Measurements from ENCODE around the gene RNF141. TPM values are rescaled to one million over a fixed set of nuclear protein-coding genes. Genes with fewer than 3 reads are reported as not detected.

RNF141 gene
- total RNA-seq (20.4 TPM), polyA plus RNA-seq (20.0 TPM)
- long read RNA-seq, donor 1, full-length matches to known transcripts, result 5 of 5 reads
- long read RNA-seq, donor 1, partial matches to known transcripts, result 0 of 5 reads
- long read RNA-seq, donor 1, other reads (novel, unspliced or antisense), result 0 of 5 reads
- long read RNA-seq, donor 2, result 0 reads
- long read RNA-seq, donor 3, full-length matches to known transcripts, result 38 of 38 reads
- long read RNA-seq, donor 3, partial matches to known transcripts, result 0 of 38 reads
- long read RNA-seq, donor 3, other reads (novel, unspliced or antisense), result 0 of 38 reads
- long read RNA-seq, donor 4, full-length matches to known transcripts, result 24 of 24 reads
- long read RNA-seq, donor 4, partial matches to known transcripts, result 0 of 24 reads
- long read RNA-seq, donor 4, other reads (novel, unspliced or antisense), result 0 of 24 reads
- long read RNA-seq, donor 5, full-length matches to known transcripts, result 45 of 50 reads
- long read RNA-seq, donor 5, partial matches to known transcripts, result 5 of 50 reads
- long read RNA-seq, donor 5, other reads (novel, unspliced or antisense), result 0 of 50 reads
- long read RNA-seq, donor 6, full-length matches to known transcripts, result 16 of 16 reads
- long read RNA-seq, donor 6, partial matches to known transcripts, result 0 of 16 reads
- long read RNA-seq, donor 6, other reads (novel, unspliced or antisense), result 0 of 16 reads
- long read RNA-seq, donor 7, full-length matches to known transcripts, result 21 of 26 reads
- long read RNA-seq, donor 7, partial matches to known transcripts, result 5 of 26 reads
- long read RNA-seq, donor 7, other reads (novel, unspliced or antisense), result 0 of 26 reads
- long read RNA-seq, donor 8, full-length matches to known transcripts, result 13 of 13 reads
- long read RNA-seq, donor 8, partial matches to known transcripts, result 0 of 13 reads
- long read RNA-seq, donor 8, other reads (novel, unspliced or antisense), result 0 of 13 reads
- long read RNA-seq, donor 9, full-length matches to known transcripts, result 16 of 16 reads
- long read RNA-seq, donor 9, partial matches to known transcripts, result 0 of 16 reads
- long read RNA-seq, donor 9, other reads (novel, unspliced or antisense), result 0 of 16 reads
- long read RNA-seq, donor 10, full-length matches to known transcripts, result 21 of 21 reads
- long read RNA-seq, donor 10, partial matches to known transcripts, result 0 of 21 reads
- long read RNA-seq, donor 10, other reads (novel, unspliced or antisense), result 0 of 21 reads

DNA sequence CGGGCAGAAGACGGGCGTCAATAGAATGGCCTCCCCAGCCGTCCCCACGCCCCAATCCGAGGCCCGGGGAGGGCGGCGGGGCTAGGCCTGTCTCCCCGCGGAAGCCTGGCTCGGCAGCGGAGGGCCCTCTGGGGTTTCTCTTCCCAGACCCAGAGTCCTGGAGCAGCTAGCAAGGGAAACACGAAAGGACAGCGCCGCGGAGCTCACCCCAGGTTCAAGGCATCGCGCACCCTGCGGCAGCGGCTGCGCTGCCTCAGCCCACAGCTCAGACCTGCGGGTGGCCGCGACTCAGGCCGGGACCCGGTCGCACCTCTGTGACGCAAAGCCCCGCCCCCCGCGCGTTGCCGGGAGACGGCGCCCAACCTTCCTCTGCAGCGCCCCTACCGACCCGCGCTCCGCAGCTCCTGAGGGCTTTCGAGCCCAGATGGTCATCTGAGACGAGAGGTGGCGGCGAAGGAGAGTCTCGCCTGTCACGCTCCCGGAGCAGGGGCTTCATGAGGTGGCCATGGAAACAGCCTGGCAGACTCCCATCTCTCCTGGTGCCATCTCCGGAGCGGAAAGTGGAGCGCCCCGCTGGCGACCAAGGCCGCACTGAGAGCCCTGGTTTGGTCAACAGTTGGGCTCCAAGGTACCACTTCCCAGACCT is at the start of gene RNF141:
Gene RNF141, minus strand, starts transcription at position 273 of the 646 bp plus-strand sequence. CDS start 7,029 bp downstream, outside the sequence.
- no peaks in the 10 kb centered on the region for H3K36me3 ChIP-seq (ENCODE audit: control insufficient read depth in 2 of 2, insufficient read depth in 2 of 2, low read length in 1 of 2)
- no peaks in the 10 kb centered on the region for H3K27me3 ChIP-seq (ENCODE audit: control insufficient read depth in 2 of 2, insufficient read depth in 1 of 2, low read length in 1 of 2)
- H3K9me3 ChIP-seq (ENCODE audit: control insufficient read depth in 2 of 2, insufficient read depth in 1 of 2, low read length in 1 of 2), result peaks cover 7 to 17% of the 10 kb centered on the region in 2 donors
- H3K4me1 ChIP-seq (ENCODE audit: control insufficient read depth in 2 of 2, insufficient read depth in 2 of 2, low read length in 2 of 2), result peaks cover 16 to 18% of the 10 kb centered on the region in 2 donors
- H3K4me3 ChIP-seq (ENCODE audit: low read length in 2 of 2), result peak within 1 kb of the TSS; percentile 68 to 74
- peak within 1 kb of the TSS; percentile 60 to 64 for H3K27ac ChIP-seq (ENCODE audit: low read depth in 1 of 2, low read length in 1 of 2)
- DNase-seq (ENCODE audit: low read depth in 6 of 9, low spot score in 9 of 9), result peak; percentile 74 to 95 (median 87)
- 2% methylated on average over 54 of the region's 54 CpGs for WGBS

DNA sequence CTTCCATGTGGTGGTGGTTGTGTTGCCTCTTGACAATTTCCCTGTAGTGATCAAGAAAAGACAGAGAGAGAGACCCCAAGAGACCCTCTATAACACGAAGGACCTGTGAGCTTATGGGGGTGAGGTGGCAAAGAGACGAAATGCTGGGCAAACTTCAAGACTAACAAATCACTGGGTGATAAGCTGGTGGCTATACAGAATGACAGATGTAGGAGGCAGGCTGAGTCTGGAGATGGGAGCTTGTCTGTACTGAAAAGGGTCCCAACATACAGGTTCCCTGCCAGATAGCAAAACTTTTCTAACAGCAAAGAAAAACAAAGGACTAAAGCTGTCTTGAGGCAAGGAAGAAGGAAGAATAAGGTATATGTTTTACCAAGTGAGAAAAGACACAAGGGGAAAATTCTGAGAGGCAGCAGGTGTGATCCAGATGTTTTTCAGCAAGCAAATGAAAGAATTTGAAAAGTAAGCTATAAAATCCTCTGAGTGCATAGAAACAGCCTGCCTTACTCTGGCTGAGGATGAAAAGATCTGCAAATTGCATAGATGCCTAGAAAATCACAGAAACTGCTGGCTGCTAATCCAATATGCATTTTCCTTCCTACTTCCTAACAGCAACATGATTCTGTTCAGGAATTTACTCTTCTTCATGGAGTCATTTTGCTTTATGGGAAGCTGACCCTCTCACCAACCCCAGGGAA is 49.4 kb upstream of the RNF141 start:
- Histone ChIP-seq H3K4me1 (ENCODE audit: control insufficient read depth in 2 of 2, insufficient read depth in 2 of 2, low read length in 2 of 2) (no peaks in the 10 kb centered on the region), H3K27me3 (ENCODE audit: control insufficient read depth in 2 of 2, insufficient read depth in 1 of 2, low read length in 1 of 2) (no peaks in the 10 kb centered on the region), H3K9me3 (ENCODE audit: control insufficient read depth in 2 of 2, insufficient read depth in 1 of 2, low read length in 1 of 2) (no peaks in the 10 kb centered on the region), H3K4me3 (ENCODE audit: low read length in 2 of 2) (no peak overlapping the region), H3K36me3 (ENCODE audit: control insufficient read depth in 2 of 2, insufficient read depth in 2 of 2, low read length in 1 of 2) (no peaks in the 10 kb centered on the region), H3K27ac (ENCODE audit: low read depth in 1 of 2, low read length in 1 of 2) (no peak overlapping the region)
- DNase-seq (ENCODE audit: low read depth in 6 of 9, low spot score in 9 of 9), result no peak
- 97% methylated on average over 2 of the region's 2 CpGs for WGBS

GRCh38 chr11:10588904-10589303 is 47.9 kb upstream of the RNF141 start:
- Histone ChIP-seq H3K4me1 (ENCODE audit: control insufficient read depth in 2 of 2, insufficient read depth in 2 of 2, low read length in 2 of 2) (no peaks in the 10 kb centered on the region), H3K27ac (ENCODE audit: low read depth in 1 of 2, low read length in 1 of 2) (no peak overlapping the region), H3K9me3 (ENCODE audit: control insufficient read depth in 2 of 2, insufficient read depth in 1 of 2, low read length in 1 of 2) (no peaks in the 10 kb centered on the region), H3K27me3 (ENCODE audit: control insufficient read depth in 2 of 2, insufficient read depth in 1 of 2, low read length in 1 of 2) (no peaks in the 10 kb centered on the region), H3K36me3 (ENCODE audit: control insufficient read depth in 2 of 2, insufficient read depth in 2 of 2, low read length in 1 of 2) (no peaks in the 10 kb centered on the region), H3K4me3 (ENCODE audit: low read length in 2 of 2) (no peak overlapping the region)
- 52% methylated on average over 2 of the region's 2 CpGs for WGBS
- DNase-seq (ENCODE audit: low read depth in 6 of 9, low spot score in 9 of 9), result no peak

DNA sequence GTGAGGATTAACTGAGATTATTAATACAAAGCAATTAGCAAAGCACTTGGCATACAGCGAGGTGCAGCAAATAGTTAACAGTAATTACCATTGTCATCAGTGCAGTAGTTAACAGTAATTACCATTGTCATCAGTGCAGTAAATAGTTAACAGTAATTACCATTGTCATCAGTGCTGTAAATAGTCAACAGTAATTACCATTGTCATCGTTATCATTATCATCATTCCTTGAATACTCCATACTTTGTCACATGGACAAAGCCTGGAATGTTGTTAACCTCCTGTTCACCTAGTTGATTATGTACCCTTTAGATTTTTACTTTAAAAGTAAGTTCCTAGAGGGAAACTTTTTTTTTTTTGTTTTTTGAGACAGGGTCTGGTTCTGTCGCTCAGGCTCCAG is 47.0 kb upstream of the RNF141 start:
- Histone ChIP-seq H3K9me3 (ENCODE audit: control insufficient read depth in 2 of 2, insufficient read depth in 1 of 2, low read length in 1 of 2) (no peaks in the 10 kb centered on the region), H3K27ac (ENCODE audit: low read depth in 1 of 2, low read length in 1 of 2) (no peak overlapping the region), H3K4me3 (ENCODE audit: low read length in 2 of 2) (no peak overlapping the region), H3K4me1 (ENCODE audit: control insufficient read depth in 2 of 2, insufficient read depth in 2 of 2, low read length in 2 of 2) (no peaks in the 10 kb centered on the region), H3K36me3 (ENCODE audit: control insufficient read depth in 2 of 2, insufficient read depth in 2 of 2, low read length in 1 of 2) (no peaks in the 10 kb centered on the region), H3K27me3 (ENCODE audit: control insufficient read depth in 2 of 2, insufficient read depth in 1 of 2, low read length in 1 of 2) (no peaks in the 10 kb centered on the region)
- 97% methylated on average over 3 of the region's 3 CpGs for WGBS
- DNase-seq (ENCODE audit: low read depth in 6 of 9, low spot score in 9 of 9), result no peak

- no peaks in the 10 kb centered on the region for H3K9me3 ChIP-seq (ENCODE audit: control insufficient read depth in 2 of 2, insufficient read depth in 1 of 2, low read length in 1 of 2)
- no peaks in the 10 kb centered on the region for H3K4me1 ChIP-seq (ENCODE audit: control insufficient read depth in 2 of 2, insufficient read depth in 2 of 2, low read length in 2 of 2)
These were observed 46.4 kb upstream of the RNF141 start for GRCh38 chr11:10587388-10587787.

GRCh38 chr11:10584071-10584501 is 43.1 kb upstream of the RNF141 start:
- no peak overlapping the region for H3K27ac ChIP-seq (ENCODE audit: low read depth in 1 of 2, low read length in 1 of 2)
- no peak overlapping the region for H3K4me3 ChIP-seq (ENCODE audit: low read length in 2 of 2)
- 28% methylated on average over 3 of the region's 3 CpGs for WGBS
- H3K9me3 ChIP-seq (ENCODE audit: control insufficient read depth in 2 of 2, insufficient read depth in 1 of 2, low read length in 1 of 2), result no peaks in the 10 kb centered on the region
- H3K4me1 ChIP-seq (ENCODE audit: control insufficient read depth in 2 of 2, insufficient read depth in 2 of 2, low read length in 2 of 2), result peaks cover 0 to 7% of the 10 kb centered on the region in 2 donors
- H3K27me3 ChIP-seq (ENCODE audit: control insufficient read depth in 2 of 2, insufficient read depth in 1 of 2, low read length in 1 of 2), result no peaks in the 10 kb centered on the region
- H3K36me3 ChIP-seq (ENCODE audit: control insufficient read depth in 2 of 2, insufficient read depth in 2 of 2, low read length in 1 of 2), result no peaks in the 10 kb centered on the region
- no peak for DNase-seq (ENCODE audit: low read depth in 6 of 9, low spot score in 9 of 9)

More at GRCh38 chr11:10587388-10587787, 46.4 kb upstream of the RNF141 start:
- H3K4me3 ChIP-seq (ENCODE audit: low read length in 2 of 2), result no peak overlapping the region
- DNase-seq (ENCODE audit: low read depth in 6 of 9, low spot score in 9 of 9), result no peak
- WGBS, result 98% methylated on average over 7 of the region's 7 CpGs
- no peaks in the 10 kb centered on the region for H3K36me3 ChIP-seq (ENCODE audit: control insufficient read depth in 2 of 2, insufficient read depth in 2 of 2, low read length in 1 of 2)
- H3K27me3 ChIP-seq (ENCODE audit: control insufficient read depth in 2 of 2, insufficient read depth in 1 of 2, low read length in 1 of 2), result no peaks in the 10 kb centered on the region
- no peak overlapping the region for H3K27ac ChIP-seq (ENCODE audit: low read depth in 1 of 2, low read length in 1 of 2)

- no peak for DNase-seq (ENCODE audit: low read depth in 6 of 9, low spot score in 9 of 9)
- H3K9me3 ChIP-seq (ENCODE audit: control insufficient read depth in 2 of 2, insufficient read depth in 1 of 2, low read length in 1 of 2), result no peaks in the 10 kb centered on the region
- WGBS, result 41% methylated on average over 4 of the region's 4 CpGs
- peaks cover 0 to 7% of the 10 kb centered on the region in 2 donors for H3K4me1 ChIP-seq (ENCODE audit: control insufficient read depth in 2 of 2, insufficient read depth in 2 of 2, low read length in 2 of 2)
- H3K4me3 ChIP-seq (ENCODE audit: low read length in 2 of 2), result no peak overlapping the region
- no peaks in the 10 kb centered on the region for H3K36me3 ChIP-seq (ENCODE audit: control insufficient read depth in 2 of 2, insufficient read depth in 2 of 2, low read length in 1 of 2)
- no peaks in the 10 kb centered on the region for H3K27me3 ChIP-seq (ENCODE audit: control insufficient read depth in 2 of 2, insufficient read depth in 1 of 2, low read length in 1 of 2)
- no peak overlapping the region for H3K27ac ChIP-seq (ENCODE audit: low read depth in 1 of 2, low read length in 1 of 2)
These were observed 40.6 kb upstream of the RNF141 start for GRCh38 chr11:10581481-10582019.

- Histone ChIP-seq H3K4me3 (ENCODE audit: low read length in 2 of 2) (no peak overlapping the region), H3K9me3 (ENCODE audit: control insufficient read depth in 2 of 2, insufficient read depth in 1 of 2, low read length in 1 of 2) (no peaks in the 10 kb centered on the region), H3K27me3 (ENCODE audit: control insufficient read depth in 2 of 2, insufficient read depth in 1 of 2, low read length in 1 of 2) (no peaks in the 10 kb centered on the region), H3K27ac (ENCODE audit: low read depth in 1 of 2, low read length in 1 of 2) (no peak overlapping the region), H3K36me3 (ENCODE audit: control insufficient read depth in 2 of 2, insufficient read depth in 2 of 2, low read length in 1 of 2) (no peaks in the 10 kb centered on the region), H3K4me1 (ENCODE audit: control insufficient read depth in 2 of 2, insufficient read depth in 2 of 2, low read length in 2 of 2) (peaks cover 0 to 7% of the 10 kb centered on the region in 2 donors)
- no peak for DNase-seq (ENCODE audit: low read depth in 6 of 9, low spot score in 9 of 9)
- 95% methylated on average over 4 of the region's 4 CpGs for WGBS
These were observed 39.6 kb upstream of the RNF141 start for GRCh38 chr11:10580623-10581022.
